ENCODE results near the gene SLC38A10. TPM values are rescaled to one million over a fixed set of nuclear protein-coding genes. Genes with fewer than 3 reads are reported as not detected.

The SLC38A10 gene
- total RNA-seq, 1 donor from 2014 or later, result 87.3 TPM

- no peak for TF ChIP-seq CTCF (IDR thresholded peaks at IDR 0.05)
- H3K4me1 ChIP-seq, result peaks cover 42% of the 10 kb centered on the region
- intact Hi-C loops (cut with DNase I), result no loop called here
- no peaks in the 10 kb centered on the region for H3K36me3 ChIP-seq
- no peak for ATAC-seq
- H3K4me3 ChIP-seq, result no peak overlapping the region
- H3K27me3 ChIP-seq, result no peaks in the 10 kb centered on the region
- H3K9me3 ChIP-seq, result no peaks in the 10 kb centered on the region
- H3K27ac ChIP-seq, result no peak overlapping the region
- no peak for DNase-seq
These were observed 37.9 kb upstream of the SLC38A10 start for GRCh38 chr17:81332914-81333528.

- intact Hi-C loops (cut with DNase I), result no loop called here
- ATAC-seq (no peak), DNase-seq (no peak)
- no peaks in the 10 kb centered on the region for H3K27me3 ChIP-seq
- no peak overlapping the region for H3K27ac ChIP-seq
- TF ChIP-seq CTCF (IDR thresholded peaks at IDR 0.05), result no peak
- peaks cover 43% of the 10 kb centered on the region for H3K4me1 ChIP-seq
- H3K9me3 ChIP-seq, result no peaks in the 10 kb centered on the region
- no peaks in the 10 kb centered on the region for H3K36me3 ChIP-seq
- H3K4me3 ChIP-seq, result no peak overlapping the region
These were observed 37.2 kb upstream of the SLC38A10 start for GRCh38 chr17:81332118-81332834.

- DNase-seq (peak; percentile 66), ATAC-seq (no peak)
- Histone ChIP-seq H3K4me3 (no peak overlapping the region), H3K9me3 (no peaks in the 10 kb centered on the region), H3K27me3 (no peaks in the 10 kb centered on the region), H3K4me1 (peaks cover 40% of the 10 kb centered on the region), H3K27ac (no peak overlapping the region), H3K36me3 (no peaks in the 10 kb centered on the region)
- TF ChIP-seq CTCF (IDR thresholded peaks at IDR 0.05), result no peak
- intact Hi-C loops (cut with DNase I), result no loop called here
These were observed 36.5 kb upstream of the SLC38A10 start for GRCh38 chr17:81331527-81332043.

GRCh38 chr17:81330884-81331245 lies 35.8 kb upstream of the SLC38A10 start:
- intact Hi-C loops (cut with DNase I), result no loop called here
- H3K27me3 ChIP-seq, result no peaks in the 10 kb centered on the region
- H3K27ac ChIP-seq, result peak overlapping the region; percentile 81
- ATAC-seq (no peak), DNase-seq (no peak)
- no peaks in the 10 kb centered on the region for H3K9me3 ChIP-seq
- no peak for TF ChIP-seq CTCF (IDR thresholded peaks at IDR 0.05)
- H3K36me3 ChIP-seq, result no peaks in the 10 kb centered on the region
- peaks cover 47% of the 10 kb centered on the region for H3K4me1 ChIP-seq
- H3K4me3 ChIP-seq, result no peak overlapping the region

GRCh38 chr17:81329927-81330883 lies 35.1 kb upstream of the SLC38A10 start:
- Histone ChIP-seq H3K27me3 (no peaks in the 10 kb centered on the region), H3K9me3 (no peaks in the 10 kb centered on the region), H3K27ac (peak overlapping the region; percentile 81), H3K4me1 (peaks cover 47% of the 10 kb centered on the region), H3K36me3 (no peaks in the 10 kb centered on the region), H3K4me3 (peak overlapping the region; percentile 10)
- no peak for TF ChIP-seq CTCF (IDR thresholded peaks at IDR 0.05)
- intact Hi-C loops (cut with DNase I), result no loop called here
- peak; percentile 39 for ATAC-seq
- peak; percentile 84 for DNase-seq

Measured in upper lobe of right lung (tissue), 1 donor.